Non-pigmented ciliary epithelial cell (primary cell): Measurements from ENCODE around the gene PPL.
"Not testable (repeated sequence)": the region's sequence is repeated elsewhere in the genome, so short reads cannot be mapped to it uniquely, and the experiment has no call there.

Experiments
- DNase-seq: peaks from one replicate; pipeline ENCODE4 v3.0.0-alpha.2; 2010; ENCODE audit warnings: low read depth

Gene PPL

DNA sequence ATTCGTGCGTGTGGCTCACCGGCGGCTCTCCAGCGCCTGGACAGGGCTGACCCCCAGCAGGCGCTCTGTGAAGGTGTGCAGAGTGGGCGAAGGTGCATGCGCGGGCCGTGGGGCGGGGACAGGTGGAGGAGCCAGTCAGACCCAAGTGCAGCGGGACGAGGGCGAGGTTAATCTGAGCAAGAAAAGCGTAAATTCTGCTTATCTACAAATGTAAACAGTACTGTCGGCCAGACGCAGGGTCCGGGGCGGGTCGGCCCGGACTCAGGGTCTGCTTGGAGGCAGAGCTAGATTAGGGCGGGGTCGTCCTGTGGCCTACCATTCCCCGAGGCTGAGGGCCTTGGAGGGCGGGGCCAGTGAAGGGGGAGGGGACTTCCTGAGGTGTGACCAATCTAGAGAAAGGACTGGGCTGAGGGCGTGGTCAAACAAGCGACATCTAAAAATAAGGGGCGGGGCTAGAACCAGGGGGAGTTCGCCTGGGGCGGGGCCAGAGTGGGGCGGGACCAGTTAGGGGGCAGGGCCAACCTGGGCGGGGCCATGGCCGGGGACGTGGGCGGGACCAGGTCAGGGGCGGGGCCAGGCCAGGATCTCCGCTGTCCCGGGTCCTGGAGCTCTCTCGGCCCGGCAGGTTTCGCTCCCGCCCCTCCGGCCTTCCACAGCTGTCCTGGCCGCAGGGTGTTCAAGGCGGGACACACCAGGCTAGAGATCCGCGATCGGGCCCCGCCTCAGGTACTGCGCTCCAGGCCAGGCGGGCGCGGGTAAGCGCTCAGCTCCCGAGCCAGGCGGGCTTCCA is 21.0 kb upstream of the PPL start, which contains the start of gene SEC14L5:
Gene SEC14L5, plus strand, starts transcription at position 611 of the 790 bp plus-strand sequence. CDS start 994 bp downstream, outside the sequence.
- peak; percentile 91 for DNase-seq

DNA sequence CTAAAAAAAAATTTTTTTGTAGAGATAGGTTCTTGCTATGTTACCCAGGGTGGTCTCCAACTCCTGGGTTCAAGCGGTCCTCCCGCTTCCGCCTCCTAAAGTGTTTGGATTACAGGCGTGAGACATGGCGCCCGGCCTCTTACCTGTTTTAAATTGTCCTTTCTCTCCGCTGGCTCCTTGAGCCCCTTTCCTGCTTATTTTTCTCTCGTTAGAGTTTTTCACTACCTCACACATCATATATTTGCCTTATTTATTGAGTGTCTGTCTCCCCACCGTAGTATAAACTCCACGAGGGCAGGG is 20.4 kb upstream of the PPL start:
- no peak for DNase-seq

DNA sequence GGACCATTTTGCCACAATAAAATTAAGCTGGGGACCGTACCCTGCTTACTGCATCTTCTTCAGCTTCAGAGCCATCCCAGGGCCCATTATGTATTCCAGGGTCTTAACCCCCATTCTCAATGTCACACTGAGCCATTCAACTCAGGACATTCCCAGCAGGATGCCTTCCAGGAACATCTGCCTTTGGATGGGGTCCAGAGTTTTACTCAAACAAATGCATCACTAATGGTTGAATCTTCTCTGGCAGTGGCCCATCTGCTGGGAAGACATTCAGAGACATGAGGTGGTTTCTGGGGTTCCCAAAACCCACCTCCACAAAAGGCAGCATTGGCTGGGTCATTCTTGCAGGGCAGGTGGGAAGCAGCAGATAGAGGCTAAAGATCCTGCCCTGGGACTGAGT is 17.8 kb upstream of the PPL start:
- no peak for DNase-seq

- not testable (repeated sequence) for DNase-seq
Measured at GRCh38 chr16:4951583-4951982, 14.6 kb upstream of the PPL start.

GRCh38 chr16:4949986-4950385 is 13.0 kb upstream of the PPL start:
- DNase-seq = no peak

GRCh38 chr16:4948903-4949766 is 12.2 kb upstream of the PPL start:
- DNase-seq = no peak

DNA sequence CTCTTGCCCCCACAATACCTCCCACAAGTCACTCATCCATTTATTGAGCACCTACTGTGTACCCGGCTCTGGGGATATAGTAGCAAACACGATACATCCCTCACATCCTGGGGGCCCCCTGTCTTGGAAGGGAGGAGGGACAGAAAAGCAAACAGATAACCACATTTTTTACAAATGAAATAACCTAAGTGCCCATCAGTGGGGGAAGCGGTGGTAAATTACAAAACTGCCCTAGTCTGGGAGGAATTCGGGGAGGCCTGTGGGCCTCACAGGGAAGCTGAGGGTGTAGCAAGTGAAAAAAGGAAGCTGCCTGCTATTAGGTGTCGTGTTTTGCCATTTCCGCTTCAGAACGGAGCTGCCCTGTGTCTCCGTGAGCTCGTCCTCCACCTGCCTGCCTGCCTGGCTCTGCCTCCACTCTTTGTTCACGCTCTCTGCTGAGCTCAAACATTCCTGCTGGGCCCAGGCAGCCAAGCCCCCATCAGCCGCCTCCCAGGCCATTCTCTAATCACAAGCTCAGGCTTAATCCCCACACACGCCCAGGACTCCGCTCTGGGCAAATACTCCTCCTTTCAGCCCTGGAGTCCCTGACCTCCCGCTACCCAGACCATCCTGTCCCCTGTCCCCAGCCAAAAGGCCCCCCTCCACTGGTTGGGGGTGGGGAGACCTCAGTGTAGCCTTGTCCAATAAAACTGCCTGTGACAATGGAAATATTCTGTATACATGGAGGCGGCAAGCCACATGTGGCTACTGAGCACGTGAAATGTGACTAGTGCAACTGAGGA is 11.0 kb upstream of the PPL start:
- no peak for DNase-seq

DNA sequence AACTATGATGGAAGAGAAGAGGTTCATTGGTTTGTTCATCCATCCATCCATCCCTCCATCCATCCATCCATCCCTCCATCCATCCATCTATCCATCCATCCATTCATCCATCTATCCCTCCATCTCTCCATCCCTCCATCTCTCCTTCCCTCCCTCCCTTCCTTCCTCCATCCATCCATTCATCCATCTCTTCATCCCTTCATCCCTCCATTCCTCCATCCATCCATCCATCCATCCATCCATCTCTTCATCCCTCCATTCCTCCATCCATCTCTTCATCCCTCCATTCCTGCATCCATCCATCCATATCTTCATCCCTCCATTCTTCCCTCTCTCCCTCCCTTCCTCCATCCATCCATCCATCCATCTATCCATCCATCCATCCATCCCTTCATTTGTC is 10.0 kb upstream of the PPL start:
- no peak for DNase-seq

DNA sequence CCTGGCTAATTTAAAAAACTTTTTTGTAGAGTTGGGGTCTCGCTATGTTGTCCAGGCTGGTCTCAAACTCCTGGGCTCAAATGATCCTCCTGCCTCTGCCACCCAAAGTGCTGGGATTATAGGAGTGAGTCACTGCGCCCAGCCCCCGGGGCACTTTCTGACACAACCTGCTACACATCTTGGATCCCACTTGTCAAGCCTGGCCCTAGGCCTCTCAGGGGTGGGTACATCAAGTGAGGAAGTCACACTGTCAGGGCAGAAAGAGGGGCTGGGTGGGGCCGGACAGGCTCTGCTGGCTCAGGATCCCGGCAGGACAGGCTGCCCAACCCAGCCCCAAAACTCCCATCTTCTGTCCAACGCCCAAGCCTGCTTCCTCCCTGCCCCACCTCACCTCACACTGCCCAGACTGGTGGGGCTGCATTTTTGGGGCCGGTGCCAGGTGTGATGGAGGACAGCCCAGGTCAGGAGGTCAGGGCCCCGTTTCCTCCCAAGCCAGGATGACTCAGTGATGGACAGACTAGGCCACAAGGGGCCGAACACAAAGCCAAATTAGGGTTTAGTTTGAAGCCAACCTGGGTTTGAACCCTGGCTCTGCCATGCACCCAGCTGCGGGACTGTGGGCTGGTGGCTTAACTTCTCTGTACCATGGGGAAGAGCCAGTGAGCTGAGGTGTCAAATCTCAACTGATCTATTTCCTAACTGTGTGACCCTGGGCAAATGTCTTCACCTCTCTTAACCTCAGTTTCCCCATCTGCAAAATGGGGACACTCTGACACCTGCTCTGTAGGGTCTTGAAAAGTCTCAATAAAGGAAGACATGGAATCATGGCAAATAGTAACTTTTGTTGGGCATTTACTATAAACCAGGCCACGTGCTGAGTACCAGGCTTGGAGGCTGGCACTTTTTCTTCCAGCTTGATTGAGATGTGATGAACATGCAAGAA is 8.9 kb upstream of the PPL start:
- DNase-seq = no peak

GRCh38 chr16:4944333-4945281 is 7.7 kb upstream of the PPL start:
- DNase-seq = peak; percentile 68

GRCh38 chr16:4942481-4942880 is 5.5 kb upstream of the PPL start:
- no peak for DNase-seq

GRCh38 chr16:4940719-4941118 is 3.8 kb upstream of the PPL start:
- no peak for DNase-seq

GRCh38 chr16:4938683-4939030 is 1.7 kb upstream of the PPL start:
- DNase-seq = no peak

DNA sequence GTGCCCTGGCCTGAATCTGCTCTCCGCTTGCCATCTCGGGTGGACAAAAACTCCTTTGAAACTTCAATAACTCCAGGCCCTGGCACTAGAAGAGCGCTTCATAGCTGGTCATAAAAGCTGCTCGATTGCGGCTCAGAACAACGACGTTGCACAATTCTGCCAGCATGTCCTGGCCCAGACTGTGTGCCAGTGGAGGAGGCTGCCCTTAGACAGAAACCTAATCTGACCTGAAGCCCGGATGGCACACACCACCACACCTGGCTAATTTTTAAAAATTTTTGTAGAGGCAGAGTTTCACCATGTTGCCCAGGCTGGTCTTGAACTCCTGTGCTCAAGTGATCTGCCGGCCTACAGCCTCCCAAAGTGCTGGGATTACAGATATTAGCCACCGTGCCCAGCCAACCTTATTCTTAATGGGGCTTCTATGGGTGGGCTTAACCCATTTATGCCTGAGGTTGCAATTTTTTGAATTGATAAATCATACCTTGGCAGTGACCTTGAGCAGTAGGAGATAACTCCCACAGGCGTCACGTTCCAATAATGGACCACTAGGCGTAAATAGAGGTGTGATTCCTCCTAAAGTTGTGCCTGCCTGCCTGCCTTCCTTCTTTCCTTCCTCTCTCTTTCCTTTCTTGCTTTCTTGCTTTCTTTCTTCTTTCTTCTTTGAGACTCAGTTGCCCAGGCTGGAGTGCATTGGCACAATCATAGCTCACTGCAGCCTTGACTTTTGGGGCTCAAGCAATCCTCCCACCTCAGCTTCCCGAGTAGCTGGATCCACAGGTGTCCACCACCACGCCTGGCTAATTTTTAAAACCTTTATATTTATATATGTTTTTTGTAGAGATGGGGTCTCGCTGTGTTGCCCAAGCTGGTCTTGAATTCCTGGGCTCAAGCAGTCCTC is 1.1 kb upstream of the PPL start:
- no peak for DNase-seq

GRCh38 chr16:4936181-4936990 is 562 bp downstream of the PPL start:
- DNase-seq = no peak

DNA sequence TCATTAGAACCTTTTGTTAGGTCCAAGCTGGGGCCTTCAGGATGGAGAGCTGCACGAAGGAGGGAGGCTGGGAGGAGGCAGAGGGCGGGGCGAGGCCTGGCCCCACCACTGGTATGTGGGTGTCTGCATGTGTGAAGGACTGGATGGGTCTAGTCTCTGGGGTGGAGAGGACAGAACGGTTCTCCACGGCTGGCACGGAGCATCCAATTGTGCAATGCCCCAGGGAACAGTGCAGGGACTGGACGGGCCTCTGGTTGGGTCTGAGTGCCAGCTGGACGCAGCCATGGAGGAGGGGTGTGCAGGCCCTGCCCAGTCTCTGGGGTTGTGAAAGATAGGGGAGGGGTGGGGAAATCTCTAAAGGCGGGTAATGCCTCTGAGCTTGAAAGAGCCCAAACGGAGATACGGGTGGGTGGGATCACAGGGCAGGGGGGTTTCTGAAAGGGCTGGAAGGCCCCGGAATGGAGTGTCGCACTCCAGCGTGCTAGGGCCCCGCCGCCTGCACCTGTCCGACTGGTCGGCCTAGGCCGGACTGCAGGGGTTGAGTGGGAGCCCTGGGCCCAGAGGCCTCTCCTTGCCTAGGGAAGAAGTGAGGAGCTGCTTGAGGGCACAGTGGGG is 1.6 kb downstream of the PPL start:
- DNase-seq = no peak

GRCh38 chr16:4934591-4934990 is 2.4 kb downstream of the PPL start:
- DNase-seq = no peak

DNA sequence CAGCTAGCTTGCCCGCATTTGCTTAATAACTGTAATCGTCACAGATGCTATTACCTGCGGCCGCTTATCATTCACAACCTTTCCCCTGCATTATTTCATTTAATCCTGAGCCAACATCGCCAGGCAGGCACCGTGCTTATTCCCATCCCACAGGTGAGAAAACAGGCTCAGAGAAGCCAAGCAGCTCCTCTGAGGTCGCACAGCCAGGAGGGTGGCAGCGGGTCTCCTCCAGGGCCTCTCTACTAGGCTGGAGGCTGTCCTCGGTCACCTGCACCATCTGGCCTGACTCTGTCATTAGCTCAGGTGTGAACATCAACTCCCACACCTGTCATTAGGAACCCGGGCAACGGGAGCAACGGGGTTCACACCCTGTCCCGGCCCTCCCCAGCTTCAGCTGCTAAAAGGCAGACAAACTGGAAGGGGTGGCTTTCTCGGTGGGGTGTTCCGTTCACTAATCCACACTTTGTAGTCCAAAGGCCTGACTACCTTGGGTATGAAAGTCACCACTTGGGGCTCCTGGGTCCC is 3.0 kb downstream of the PPL start:
- no peak for DNase-seq
